ENCODE results near the gene PATJ.
"Not testable (repeated sequence)": the region's sequence is repeated elsewhere in the genome, so short reads cannot be mapped to it uniquely, and the experiment has no call there.

PATJ gene

DNA sequence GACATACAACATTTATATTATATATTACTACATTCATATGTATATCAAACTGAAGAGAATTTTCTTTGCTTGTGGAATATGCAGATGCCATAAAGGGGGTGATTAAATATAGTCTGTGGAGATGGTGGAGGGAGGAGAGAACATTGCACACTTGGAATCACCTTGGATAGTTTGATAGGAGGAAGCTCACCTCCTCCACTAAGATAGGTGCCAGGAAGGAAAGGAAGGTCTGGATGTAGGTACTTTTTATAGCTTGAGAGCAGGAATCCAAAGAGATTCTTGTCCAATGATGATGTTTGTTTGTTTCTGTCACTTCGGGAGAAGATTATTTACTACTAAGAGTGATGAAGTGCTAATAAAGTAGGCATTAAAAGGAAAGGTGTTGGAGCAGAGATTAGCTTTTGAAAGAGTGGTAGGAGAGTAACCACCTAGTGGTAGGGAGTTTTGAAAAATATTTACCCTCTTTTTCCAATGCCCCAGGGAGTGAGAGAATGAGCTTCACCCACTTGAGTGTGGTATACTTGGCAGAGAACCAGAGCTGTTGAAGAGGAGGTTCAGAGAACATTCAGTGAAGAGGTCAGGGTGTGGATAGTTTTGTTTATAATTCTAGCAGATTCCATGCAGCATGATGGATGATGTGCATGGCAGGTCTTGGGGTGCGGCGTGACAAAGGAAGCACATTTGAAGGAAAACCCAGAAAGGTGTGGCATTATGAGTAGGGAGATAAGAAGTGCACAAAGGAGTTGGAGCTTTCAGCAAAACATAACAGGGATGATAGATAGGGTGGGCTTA is 145.0 kb downstream of the PATJ start:
- no peak for DNase-seq (ENCODE audit: low read depth in 3 of 3)

DNA sequence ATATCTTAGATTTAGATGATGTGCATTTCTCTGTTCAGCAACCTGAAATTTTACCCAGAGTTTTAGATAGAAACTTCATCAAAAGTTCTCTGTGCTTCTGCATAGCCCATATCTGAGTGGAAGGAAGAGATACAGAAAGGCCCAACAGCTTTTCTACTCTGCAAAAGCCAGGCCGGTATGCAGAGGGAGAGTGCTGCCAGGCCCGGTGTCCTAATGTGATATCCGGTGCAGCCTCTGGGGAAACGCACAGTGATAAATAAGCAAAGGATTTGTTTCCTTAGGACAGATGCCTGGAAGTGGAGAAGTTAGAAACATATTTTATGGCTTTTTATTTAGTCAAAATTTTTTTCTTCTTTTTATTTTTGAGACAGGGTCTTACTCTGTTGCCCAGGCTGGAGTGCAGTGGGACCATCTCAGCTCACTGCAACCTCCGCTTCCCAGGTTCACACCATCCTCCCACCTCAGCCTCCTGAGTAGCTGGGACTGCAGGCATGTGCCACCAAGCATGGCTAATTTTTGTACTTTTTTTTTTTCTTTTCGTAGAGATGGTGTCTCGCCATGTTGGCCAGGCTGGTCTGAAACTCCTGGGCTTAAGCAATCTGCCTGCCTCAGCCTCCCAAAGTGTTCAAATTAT is 145.8 kb downstream of the PATJ start:
- no peak for DNase-seq (ENCODE audit: low read depth in 3 of 3)

DNA sequence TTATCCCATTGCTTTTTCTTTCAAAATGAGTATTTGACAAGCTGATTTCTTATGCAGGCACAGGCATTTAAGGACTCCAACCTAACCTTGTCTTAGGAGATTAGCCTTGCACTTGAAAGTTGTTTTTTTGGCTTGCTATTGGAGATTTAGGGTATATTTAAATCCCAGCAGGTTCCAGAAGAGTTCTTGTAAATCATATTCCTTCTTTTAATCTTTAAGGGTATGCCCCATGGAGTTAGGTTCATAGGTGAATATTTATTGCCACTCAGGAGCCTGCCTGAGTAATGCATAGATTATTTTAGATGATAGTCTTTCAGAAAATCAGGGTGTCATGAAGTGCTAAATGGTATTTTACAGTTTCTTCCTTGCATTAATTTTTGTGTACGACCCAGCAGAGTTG is 146.5 kb downstream of the PATJ start:
- no peak for DNase-seq (ENCODE audit: low read depth in 3 of 3)

DNA sequence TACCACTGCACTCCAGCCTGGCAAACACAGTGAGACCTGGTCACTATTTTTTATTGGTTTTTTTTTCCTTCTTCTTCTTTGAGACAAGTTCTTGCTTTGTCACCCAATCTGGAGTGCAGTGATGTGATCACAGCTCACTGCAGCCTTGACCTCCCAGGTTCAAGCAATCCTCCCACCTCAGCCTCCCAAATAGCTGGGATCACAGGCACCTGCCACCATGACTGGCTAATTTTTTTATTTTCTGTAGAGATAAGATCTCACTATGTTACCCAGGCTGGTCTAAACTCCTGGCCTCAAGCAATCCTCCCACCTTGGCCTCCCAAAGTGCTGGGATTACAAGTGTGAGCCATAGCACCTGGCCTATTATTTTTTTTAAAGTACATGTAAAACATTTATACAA is 148.2 kb downstream of the PATJ start:
- DNase-seq (ENCODE audit: low read depth in 3 of 3), result not testable (repeated sequence)

DNA sequence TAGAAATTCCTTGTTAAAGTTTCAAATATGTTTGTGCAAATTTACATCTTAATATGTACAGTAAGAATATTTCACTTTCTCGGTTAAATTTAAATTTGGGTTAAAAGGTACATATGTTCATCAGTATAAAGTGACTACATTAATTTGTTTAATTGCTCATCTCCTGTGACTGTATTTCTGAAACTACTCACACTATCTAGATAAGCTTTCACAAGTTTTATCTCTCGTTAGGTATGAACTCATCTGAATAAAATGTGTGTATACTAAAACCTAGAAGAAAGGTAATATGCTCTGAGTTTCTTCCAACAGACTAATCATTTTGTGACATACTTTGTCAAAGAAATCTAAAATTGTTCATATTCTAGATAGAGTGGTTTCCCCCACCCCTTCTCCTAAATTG is 150.7 kb downstream of the PATJ start:
- no peak for DNase-seq (ENCODE audit: low read depth in 3 of 3)

DNA sequence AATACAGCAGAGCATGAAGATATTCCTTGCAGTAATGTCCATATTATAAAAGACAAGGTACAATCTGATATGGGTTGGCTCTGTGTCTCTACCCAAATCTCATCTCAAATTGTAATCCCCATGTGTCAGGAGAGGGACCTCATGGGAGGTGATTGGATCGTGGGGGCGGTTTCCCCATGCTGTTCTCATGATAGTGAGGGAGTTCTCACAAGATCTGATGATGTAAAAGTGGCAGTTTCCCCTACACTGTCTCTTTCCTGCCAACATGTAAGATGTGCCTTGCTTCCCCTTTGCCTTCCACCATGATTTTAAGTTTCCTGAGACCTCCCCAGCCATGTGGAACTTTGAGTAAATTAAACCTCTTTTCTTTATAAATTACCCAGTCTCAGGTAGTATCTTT is 152.0 kb downstream of the PATJ start:
- DNase-seq (ENCODE audit: low read depth in 3 of 3), result not testable (repeated sequence)

DNA sequence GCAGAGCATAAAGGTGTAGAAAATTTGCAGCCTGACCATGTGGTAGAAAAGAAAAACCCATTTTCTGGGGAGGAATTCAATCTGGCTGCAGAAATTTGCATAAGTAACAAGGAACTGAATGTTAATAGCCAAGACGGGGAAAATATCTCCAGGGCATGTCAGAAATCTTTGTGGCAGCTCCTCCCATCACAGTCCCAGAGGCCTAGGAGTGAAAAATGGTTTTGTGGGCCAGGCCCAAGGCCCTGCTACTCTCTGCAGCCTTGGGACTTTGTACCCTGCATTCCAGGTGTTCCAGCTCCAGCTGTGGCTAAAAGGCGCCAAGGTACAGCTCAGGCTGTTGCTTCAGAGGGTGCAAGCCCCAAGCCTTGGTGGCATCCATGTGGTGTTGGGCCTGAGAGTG is 152.9 kb downstream of the PATJ start:
- DNase-seq (ENCODE audit: low read depth in 3 of 3), result no peak

DNA sequence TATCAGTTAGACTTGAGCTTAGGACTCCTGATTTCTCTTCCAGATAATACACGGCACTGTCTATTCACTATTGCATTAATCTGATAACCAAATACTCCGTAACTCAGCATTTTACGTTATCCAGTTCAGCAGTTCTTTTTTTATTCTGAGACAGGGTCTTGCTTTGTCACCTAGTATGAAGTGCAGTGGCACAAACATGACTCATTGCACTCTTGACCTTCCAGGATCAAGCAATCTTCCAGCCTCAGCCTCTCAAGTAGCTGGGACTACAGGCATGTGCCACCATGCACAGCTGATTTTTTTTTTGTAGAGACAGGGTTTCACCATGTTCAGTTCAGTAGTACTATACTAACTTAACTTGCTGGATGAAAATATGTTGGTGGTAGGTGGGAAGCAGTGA is 156.4 kb downstream of the PATJ start:
- no peak for DNase-seq (ENCODE audit: low read depth in 3 of 3)

DNA sequence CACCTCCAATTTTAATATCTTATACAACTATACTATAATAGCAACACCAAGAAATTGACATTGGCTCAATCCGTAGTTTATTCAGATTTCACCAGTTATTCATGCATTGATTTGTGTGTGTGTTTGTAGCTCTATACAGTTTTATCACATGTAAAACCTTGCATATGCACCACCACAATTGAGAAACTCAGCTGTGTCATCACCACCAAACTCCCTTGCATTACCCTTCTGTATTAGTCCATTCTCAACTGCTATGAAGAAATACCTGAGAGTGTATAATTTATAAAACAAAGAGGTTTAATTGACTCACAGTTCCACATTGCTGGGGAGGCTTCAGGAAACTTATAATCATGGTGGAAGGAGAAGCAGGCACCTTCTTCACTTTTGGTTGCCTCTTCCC is 162.1 kb downstream of the PATJ start:
- no peak for DNase-seq (ENCODE audit: low read depth in 3 of 3)

DNA sequence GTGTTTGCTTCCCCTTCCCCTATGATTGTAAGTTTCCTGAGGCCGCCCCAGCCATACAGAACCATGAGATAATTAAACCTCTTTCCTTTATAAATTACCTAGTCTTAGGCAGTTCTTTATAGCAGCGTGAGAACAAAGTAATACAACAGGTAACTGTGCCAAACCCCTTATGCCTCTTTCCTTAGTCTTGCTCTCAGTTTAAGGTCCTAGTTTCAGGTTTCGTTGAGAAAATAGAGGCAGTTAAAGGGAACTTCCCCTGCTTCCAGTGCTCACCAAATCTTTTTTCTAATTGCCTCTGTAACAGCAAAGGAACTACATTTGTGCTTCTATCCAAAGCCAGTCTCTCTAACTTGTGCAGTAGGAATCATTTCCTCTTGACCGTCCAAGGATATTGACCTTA is 164.8 kb downstream of the PATJ start:
- DNase-seq (ENCODE audit: low read depth in 3 of 3), result no peak

DNA sequence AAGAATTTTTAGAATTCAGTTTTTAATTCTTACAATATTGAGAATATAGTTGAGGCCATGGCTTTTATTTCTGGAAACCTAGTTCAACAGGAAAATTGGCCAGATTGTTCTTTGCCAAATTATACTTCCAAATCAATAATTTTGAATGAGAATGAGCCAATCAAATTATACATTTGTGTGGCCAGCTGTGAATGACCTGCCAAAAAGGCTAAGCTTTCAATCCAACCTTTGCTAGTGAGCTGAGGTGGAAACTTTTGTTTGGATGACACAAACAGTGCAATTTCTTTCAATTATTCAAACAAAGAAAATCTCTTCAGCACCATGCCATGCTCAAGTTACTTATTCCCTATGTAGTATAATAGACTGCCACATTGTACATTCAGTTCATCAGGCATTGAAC is 167.8 kb downstream of the PATJ start:
- no peak for DNase-seq (ENCODE audit: low read depth in 3 of 3)

DNA sequence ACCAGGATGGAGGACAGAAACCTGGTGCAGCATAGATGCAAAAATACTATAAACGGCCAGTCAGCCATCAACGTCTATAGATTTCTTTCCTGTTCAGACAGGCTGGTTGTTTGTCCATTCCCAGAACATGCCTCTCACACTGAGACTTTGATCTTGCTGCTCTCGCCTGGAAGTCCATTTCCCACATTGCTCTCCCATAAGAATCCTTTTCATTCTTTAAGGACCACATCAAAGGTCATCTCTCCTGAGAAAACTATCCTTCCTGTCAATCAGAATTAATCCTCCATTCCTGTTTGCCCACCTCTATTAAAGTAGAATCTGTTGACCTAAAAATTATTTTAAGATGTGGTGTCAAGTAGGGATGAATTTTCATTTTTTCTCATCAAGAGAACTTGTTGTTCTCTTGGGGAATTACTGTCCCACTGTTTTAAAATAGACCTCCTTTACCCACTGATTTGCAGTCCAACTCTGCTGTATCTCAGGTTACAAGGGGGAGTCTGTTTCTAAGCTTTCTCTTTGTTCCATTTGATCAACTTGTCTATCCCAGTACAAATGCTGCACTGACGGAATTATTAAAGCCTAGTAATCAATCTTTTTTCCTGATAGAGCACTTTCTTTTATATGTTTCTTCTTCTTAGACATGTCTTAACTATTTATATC is 172.7 kb downstream of the PATJ start:
- DNase-seq (ENCODE audit: low read depth in 3 of 3), result no peak

DNA sequence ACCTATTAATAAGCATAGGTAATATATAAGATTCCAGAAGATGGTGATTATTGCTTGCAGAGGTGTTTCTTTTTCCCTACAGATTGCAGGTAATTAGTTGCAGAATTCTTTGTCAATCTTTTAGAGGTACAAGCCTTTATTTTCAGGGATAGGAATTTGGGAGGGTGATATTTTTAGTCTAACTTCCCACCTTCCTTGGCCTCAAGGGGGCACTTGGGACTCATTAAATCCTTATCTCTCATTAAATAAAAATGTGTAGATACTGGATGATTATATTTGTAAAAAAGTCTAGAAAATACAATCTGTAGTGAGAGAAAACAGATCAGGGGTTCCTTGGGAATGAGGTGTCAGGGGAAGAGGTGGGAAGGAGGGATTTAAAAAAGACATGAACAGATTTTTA is 179.2 kb downstream of the PATJ start:
- no peak for DNase-seq (ENCODE audit: low read depth in 3 of 3)

DNA sequence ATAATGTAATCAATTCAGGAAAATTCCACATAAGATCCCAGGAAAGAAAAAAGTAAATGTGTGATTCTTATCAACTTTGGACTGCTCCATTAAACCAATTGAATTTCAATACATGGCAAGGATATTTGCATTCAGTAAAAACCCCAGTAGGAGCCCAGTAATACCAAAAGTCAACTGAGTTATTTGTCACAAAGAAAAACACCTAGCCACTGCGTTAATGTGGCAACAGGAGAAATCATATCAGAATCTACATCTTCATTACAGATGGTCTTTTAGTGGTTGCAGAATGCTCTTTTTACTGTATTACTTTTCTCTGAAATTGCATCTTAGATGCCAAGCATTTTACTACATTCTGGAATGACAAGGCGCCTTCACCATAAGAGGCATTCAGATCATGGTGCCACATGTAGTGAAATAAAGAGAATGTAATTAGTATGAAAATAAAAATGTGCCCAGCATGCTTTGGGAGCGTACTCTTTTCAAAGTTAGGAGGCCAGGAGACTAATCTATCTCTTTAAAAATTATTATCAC is 180.7 kb downstream of the PATJ start:
- no peak for DNase-seq (ENCODE audit: low read depth in 3 of 3)

DNA sequence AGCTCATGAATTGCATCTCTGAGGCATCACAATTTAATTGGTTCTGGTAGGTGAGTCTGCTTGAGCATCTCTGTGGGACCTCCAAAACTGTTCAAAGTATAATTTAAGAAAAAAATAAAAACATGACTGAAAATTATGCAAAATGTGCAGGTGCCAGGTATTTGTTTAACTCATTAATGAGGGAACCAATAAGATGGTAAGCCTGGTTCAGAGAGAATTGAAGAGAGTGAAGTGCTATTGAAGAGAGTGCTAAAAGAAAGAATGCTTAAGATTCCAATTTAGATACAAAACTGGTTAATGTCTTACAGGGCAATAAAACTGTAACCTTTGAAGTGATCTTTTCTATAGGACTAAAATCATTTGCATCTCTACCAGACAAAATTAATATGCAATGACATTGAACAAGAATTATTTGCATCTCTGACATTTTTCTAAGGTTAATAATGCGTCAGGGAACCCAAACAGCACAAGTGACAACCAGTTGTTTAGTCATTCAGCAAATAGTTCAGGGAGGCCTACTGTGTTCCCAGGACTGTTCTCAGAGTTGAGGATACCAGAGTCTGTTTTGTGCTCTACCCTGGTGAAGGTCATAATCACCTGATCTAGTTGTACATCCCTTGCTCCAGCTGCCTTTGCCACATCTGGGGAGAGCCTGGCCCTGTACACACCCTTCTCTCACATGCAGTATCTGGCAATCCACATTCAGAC is 183.5 kb downstream of the PATJ start:
- no peak for DNase-seq (ENCODE audit: low read depth in 3 of 3)

DNA sequence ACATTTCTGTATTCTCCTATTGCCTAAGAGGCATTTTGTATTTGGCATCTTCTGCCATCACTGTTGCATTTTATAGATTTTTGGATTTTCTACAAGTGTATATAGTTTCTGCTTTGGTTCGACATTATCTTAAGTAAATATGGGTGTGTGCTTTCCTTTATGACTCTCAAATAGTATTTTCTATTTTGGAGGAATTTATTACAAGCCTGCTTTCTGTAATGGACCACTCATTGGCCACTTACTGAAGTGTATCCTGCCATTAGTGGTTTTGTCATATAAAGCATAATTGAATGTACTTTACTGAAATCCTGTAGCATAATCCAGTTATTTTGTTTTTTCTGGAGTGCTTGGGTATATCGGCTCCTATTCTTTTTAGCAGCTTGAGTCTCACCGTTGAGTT is 184.3 kb downstream of the PATJ start:
- DNase-seq (ENCODE audit: low read depth in 3 of 3), result no peak

DNA sequence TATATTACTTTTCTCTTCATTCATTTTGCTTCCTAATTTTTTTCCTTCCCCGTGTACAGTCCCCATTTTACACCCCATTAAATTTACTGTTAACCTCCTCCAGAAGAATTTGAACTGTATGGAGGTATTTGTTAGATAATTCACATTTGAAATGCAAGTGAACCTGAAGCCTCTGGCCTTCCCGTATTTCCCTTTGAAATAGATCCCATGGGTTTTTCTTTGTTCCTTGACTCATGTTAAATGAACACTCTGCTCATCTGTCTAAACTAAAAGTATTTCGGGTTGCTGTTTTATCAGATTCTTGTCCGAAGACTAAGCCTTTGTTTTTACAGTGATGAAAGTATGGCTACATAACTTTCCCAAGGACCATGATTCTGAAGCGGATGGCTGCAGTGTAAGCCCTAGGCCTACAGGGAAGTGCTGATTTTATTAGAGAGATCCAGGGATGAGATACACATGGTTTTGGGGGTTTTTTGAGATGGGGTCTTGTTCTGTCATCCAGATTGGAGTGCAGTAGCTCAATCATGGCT is 187.9 kb downstream of the PATJ start:
- no peak for DNase-seq (ENCODE audit: low read depth in 3 of 3)

DNA sequence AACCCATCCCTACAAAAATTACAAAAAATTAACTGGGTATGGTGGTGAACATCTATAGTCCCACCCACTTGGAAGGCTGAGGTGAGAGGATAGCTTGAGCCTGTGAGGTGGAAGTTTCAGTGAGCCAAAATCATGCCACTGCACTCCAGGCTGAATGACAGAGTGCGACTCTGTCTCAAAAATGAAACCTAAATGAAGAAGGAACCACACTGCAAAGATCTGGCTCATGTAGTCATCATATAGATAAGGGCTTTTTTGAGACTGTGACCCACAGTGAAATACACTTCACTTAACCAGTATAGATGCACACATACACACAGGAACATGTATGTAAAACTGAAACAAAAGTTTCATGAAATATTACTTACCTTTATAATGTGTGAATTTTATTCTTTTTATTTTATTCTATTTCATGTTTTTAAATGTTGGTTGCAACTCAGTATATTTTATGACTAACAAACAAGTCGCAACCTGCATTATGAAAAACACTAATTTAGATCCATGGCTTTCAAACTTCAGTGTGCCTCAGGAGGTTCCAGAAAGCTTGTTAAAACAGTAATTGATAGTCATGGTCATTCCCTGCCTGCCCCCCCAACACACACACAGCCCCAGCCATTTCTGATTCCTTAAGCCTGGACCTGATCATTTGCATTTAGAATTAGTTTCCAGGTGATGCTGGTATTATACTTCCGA is 189.5 kb downstream of the PATJ start:
- DNase-seq (ENCODE audit: low read depth in 3 of 3), result no peak

DNA sequence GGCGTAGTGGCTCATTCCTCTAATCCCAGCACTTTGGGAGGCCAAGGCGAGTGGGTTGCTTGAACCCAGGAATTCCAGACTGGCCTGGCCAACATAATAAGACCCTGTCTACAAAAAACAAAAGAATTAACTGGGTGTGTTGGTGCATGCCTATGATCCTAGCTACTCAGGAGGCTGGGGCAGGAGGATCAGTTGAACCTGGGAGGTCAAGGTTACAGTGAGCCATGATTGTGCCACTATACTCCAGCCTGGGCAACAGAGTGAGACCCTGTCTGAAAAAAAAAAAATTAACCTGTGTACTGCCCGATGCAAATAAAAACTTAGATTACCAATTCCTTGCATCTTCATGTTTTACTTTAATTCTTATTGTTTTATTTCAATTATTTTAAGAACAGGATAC is 193.2 kb downstream of the PATJ start:
- DNase-seq (ENCODE audit: low read depth in 3 of 3), result no peak

DNA sequence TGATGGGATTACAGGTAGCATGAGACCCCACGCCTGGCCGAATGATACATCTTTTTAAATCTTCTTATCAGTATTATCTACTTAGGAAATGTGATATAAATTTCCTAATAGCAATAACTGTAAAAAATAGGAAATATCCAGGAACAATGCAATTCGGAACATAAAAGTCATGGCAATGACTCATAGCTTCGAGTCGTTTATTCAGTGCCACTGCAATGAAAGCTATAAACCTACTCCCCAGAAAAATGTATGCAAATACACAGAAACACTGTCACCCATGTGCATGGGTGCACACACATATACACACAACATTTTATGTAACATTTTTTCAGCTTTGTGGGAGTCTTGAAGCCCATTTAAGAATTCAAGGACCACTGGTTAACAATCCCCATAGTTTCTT is 194.6 kb downstream of the PATJ start:
- DNase-seq (ENCODE audit: low read depth in 3 of 3), result no peak

DNA sequence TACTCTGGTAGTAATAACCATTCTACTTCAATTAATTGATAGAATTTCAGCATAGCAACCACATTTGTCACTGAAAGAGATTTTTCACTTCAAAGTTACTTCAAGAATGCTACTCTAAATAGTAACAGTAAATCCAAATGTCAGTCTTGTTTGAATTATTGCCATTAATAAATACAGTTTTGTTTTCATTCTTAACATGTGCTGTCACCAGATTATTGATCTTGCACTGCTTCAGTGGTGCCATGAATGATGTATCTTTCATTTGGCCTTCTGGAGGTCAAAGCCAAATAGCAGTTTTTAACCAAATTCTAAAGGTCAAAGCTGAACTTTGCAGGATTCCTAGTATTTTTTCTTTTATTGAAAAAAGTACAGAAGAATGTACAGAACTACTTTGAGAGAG is 199.5 kb downstream of the PATJ start:
- DNase-seq (ENCODE audit: low read depth in 3 of 3), result no peak

All from stimulated activated CD4-positive, alpha-beta T cell treated with anti-CD3 and anti-CD28 coated beads, TNF-alpha, amount 100 ng/mL, for 4 hours (primary cell).